Colon (tissue), 2 donors: ENCODE results near the gene SLC38A7.
"Not testable (repeated sequence)": the region's sequence is repeated elsewhere in the genome, so short reads cannot be mapped to it uniquely, and the experiment has no call there.

ENCODE experiments used
- FAIRE-seq: peaks from 2 replicates; lab custom pipeline; 2012; peaks lifted over from hg19 to GRCh38; lab: Jason Lieb, UNC
- donor health status: control.
- donor health status: control.

Gene SLC38A7

GRCh38 chr16:58684354-58685083 lies at the start of gene SLC38A7:
SLC38A7 (minus strand) TSS chr16:58684770; CDS start chr16:58680126, 4,644 bp downstream.
- no peak for FAIRE-seq

GRCh38 chr16:58733671-58734458 lies 49.3 kb upstream of the SLC38A7 start, which contains the start of gene GOT2:
GOT2 (minus strand) TSS chr16:58734316; CDS start chr16:58734228, 88 bp downstream.
- FAIRE-seq, result no peak

- no peak for FAIRE-seq
Measured at GRCh38 chr16:58733248-58733670, 48.7 kb upstream of the SLC38A7 start.

DNA sequence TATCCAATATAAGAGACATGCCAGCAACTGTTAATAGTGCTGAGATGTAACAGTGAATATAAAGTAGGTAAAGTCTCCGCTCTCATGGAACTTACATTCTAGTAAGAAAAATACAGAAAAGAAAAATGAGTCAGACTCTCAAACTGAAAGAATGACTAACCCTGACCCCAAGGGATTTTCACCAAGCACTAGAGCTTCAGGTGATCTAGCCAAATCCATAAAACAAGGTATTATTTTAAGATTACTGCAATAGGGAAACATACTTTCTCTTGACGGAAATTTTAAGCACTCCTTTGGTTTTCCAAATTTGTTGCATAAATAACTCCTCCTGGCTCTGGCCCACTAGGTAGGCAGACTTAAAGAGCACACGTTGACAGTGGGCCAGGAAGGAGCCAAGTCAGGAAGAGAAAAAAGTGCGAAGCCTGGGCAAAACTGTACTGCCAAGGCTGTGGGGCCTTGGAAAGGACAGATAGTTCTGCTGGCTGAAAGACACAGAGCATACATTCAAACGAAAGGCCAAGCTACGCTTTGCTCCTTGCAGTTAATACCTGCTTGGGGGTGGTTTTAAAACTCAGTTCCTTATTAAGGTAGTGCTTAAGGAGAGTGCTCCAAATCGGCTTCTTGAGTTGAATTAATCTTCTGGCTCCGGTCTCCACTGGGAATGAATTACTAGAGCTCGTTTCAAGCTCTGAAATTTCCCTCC lies 48.1 kb upstream of the SLC38A7 start:
- no peak for FAIRE-seq

DNA sequence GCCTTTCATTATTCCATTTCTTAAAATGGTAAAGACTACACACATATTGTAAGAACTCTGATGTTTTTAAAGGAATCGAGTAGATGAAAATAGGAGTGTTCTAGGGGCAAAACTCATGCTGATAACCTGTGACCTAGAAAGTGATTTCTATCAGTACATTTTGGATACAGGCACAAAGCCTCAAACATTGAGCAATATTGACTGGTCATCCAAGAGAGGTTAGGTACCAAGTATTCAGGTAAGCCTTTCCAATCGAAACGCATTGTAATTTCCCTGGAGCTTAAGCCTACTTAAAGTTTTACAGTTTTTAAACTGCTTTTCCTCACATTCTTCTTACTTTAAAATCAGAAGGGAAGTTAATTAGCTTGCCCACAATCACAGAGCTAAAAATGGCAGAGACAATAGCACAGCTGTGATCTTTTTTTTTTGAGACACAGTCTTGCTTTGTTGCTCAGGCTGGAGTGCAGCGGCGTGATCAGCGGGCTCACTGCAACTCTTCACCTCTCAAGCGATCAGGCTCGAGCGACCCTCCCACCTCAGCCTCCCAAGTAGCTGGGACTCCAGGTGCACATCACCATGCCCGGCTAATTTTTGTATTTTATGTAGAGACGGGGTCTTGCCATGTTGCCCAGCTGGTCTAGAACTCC lies 46.3 kb upstream of the SLC38A7 start:
- no peak for FAIRE-seq

DNA sequence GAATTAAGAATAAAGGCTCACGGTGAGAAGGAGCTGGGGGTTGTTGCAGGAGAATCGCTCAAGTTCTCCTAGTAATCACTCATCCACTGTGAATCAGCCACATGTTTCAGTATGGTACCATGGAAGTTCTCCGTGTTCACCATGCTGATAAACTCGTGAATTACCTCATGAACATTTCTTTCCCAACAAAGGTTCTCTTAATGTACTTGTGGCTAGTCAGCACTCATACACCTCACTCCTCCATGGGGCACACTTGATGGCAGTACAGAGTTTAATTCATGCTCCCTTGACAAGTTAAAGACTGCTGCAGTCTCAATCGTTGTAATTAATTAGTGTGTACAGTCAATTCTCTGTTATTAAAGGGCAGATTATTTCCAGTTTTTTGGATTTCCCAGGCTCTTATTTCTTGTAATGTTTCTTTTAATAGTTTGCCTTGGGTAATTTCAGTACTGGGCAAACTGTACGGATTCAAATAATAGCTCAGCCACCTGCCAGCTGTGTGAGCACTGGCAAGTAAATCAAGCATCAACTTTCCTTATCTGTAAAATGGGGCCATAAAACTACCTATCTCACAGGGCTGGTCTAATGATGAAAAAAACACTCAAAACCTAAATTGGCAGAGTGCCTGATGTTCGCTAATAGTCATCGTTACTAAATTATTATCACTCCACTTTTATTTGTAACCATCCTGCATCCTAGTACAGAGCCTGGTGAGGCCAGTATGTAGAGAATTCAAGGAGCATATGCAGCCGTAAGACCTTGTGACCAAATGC lies 43.4 kb upstream of the SLC38A7 start:
- FAIRE-seq, result no peak

DNA sequence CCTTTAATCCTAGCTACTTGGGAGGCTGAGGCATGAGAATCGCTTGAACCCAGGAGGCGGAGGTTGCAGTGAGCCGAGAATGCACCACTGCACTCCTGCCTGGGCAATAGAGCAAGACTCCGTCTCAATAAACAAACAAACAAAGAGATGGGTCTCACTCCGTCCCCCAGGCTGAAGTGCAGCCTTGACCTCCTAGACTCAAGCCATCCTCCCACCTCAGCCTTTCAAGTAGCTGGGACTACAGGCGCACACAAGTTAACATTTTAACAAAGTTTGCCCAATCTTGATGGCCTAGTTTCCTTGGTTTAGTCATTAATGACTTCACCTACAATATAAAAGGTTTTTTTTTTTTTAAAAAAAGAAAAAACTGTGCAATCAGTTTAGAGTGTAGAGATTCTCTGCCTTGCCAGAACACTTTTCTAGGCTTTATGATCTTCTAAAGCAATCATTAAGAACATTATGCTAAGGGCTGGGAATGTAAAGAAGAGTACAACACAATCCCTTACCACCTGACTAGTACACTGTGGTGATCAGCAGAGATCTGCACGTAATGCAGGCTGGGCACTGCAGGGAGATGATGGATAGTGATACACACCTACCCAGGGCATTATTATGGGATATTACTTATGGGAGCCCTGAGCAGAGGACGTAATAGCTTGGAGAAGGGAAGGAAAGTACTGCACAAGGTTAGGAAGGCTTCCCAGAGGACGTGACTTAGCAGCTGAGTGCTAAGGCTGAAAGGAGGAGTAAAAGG lies 42.6 kb upstream of the SLC38A7 start:
- no peak for FAIRE-seq

- FAIRE-seq, result no peak
Measured at GRCh38 chr16:58723109-58723508, 38.5 kb upstream of the SLC38A7 start.

GRCh38 chr16:58717994-58718393 lies 33.4 kb upstream of the SLC38A7 start:
- no peak for FAIRE-seq

DNA sequence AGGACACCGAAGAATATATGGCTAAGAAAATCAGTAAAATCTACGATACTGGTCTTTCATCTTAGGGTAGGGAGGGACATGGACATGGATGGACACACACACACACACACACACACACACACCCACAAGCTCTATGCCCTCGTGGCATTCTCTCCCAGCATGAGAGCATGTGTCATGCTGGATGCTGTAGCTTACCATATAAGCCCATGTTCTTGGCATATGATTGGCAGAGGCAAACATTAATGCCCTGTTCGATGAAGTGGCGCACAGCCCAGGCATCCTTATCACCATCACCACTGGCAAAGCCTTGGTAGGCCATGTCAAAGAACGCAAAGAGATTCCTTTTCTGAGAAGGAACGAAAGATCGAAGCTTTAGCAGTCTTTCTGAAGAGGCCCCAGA lies 31.9 kb upstream of the SLC38A7 start:
- no peak for FAIRE-seq

- FAIRE-seq, result no peak
Measured at GRCh38 chr16:58713742-58714141, 29.2 kb upstream of the SLC38A7 start.

DNA sequence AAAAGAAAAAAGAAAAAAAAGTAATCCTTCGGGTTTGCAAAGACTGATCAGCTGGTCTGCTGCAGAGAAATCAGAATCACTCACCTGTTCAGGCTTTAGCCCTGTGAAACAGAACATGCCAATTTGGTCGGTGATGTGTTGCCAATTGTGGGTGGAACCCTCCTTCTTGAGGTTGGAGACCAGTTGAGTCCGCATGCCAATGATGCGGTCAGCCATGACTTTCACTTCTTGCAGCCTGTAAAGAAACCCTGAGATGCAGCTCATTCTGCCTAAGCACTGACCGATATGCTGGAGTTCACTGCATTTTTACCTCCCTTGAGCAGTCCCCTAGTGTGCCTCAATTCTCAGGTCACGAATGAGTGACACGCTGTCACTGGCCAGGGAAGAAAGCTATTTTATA lies 24.8 kb upstream of the SLC38A7 start:
- no peak for FAIRE-seq

DNA sequence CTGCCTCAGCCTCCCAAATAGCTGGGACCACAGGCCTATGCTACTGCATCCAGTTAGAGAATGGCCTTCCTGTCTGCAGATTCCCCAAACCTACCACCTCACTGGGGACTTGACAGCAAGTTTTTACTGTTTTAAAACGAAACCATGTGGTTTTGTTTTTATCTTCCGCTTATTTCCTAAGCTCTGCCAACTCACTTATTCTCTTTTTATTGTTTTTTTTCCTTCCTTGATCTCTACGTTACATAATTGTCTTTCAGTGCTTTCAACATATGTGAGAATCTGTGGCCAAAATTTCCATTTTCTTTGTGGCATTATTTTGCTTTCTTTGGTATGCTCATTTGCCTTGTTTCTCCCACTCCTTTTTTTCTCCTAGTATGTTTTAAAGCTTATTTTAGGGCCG lies 14.6 kb upstream of the SLC38A7 start:
- no peak for FAIRE-seq

GRCh38 chr16:58695368-58695767 lies 10.8 kb upstream of the SLC38A7 start:
- FAIRE-seq, result no peak

- no peak for FAIRE-seq
Measured at GRCh38 chr16:58692450-58692849, 7.9 kb upstream of the SLC38A7 start.

- not testable (repeated sequence) for FAIRE-seq
Measured at GRCh38 chr16:58686985-58687706, 2.6 kb upstream of the SLC38A7 start.

- FAIRE-seq, result no peak
Measured at GRCh38 chr16:58685084-58685449, 497 bp upstream of the SLC38A7 start.

DNA sequence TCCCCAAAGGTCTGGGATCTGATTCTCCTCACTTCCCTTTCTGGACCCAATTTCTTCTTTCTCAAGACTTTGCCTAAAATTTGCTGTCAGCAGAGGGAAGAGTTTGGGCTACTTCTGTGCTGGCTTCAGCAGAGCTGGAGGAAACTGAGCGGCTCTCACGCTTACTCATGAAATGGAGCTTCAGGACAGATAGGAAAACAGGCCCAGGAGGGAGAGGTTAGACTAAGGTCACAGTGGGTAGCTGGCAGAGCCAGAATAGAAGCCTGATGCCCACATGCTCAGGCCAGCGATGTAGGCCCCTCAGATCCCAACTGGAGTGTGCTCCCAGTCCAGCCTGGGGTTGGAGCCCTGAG lies 593 bp downstream of the SLC38A7 start:
- FAIRE-seq, result no peak

DNA sequence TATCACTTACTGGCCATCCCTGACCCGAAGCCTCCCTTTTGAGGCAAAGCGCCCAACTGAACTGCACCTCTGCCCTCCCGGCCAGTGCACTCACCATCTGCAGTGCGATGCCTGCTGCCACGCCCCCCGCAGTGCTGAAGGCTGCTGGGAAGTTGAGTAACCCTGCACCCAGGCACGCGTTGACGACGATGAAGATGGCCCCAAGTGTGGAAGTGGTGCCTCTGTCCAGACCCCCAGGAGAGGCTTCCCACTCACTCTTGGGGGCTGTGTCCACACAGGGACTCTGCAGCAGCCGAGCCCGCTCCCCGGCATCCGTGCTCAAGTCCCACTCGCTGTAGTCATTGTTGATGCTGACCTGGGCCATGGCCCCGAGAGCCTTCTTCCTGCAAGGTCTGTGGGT lies 4.8 kb downstream of the SLC38A7 start:
- FAIRE-seq, result no peak

DNA sequence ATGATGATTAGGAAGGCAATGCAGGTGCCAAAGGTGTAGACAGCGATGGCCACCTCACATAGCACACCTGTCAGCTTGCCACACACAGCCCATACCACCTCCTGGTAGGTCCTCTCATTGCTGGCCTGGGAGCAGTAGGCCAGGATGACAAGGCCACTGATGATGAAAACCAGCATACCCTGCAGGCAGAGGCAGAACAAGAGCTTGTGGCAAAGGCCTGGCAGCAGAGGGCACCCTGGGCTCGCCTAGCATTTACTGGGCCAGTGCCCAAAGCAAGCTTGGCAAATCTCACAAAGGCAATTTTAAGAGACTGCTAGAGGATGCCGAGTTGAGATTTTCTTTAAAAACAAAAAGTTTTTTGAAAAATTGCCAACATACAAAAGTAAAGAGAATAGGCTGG lies 5.9 kb downstream of the SLC38A7 start:
- FAIRE-seq, result no peak
